ENCODE results near the gene GMFB.

- TF ChIP-seq RAD21 (conservative IDR thresholded peaks at IDR 0.05) (no peak), SMC3 (conservative IDR thresholded peaks at IDR 0.05; ENCODE audit: poor library complexity) (no peak), EZH2 (IDR thresholded peaks at IDR 0.05; ENCODE audit: borderline replicate concordance, insufficient read depth, low read length, poor library complexity, severe bottlenecking) (no peak), POLR2AphosphoS5 (IDR thresholded peaks at IDR 0.05) (no peak), MXI1 (conservative IDR thresholded peaks at IDR 0.05; ENCODE audit: poor library complexity, severe bottlenecking) (no peak), EP300 (conservative IDR thresholded peaks at IDR 0.05; ENCODE audit: poor library complexity, severe bottlenecking) (no peak), TAF1 (IDR thresholded peaks at IDR 0.05; ENCODE audit: low read depth) (no peak)
- TF ChIP-seq, protein P1, sequence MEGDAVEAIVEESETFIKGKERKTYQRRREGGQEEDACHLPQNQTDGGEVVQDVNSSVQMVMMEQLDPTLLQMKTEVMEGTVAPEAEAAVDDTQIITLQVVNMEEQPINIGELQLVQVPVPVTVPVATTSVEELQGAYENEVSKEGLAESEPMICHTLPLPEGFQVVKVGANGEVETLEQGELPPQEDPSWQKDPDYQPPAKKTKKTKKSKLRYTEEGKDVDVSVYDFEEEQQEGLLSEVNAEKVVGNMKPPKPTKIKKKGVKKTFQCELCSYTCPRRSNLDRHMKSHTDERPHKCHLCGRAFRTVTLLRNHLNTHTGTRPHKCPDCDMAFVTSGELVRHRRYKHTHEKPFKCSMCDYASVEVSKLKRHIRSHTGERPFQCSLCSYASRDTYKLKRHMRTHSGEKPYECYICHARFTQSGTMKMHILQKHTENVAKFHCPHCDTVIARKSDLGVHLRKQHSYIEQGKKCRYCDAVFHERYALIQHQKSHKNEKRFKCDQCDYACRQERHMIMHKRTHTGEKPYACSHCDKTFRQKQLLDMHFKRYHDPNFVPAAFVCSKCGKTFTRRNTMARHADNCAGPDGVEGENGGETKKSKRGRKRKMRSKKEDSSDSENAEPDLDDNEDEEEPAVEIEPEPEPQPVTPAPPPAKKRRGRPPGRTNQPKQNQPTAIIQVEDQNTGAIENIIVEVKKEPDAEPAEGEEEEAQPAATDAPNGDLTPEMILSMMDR (IDR thresholded peaks at IDR 0.05; ENCODE audit: poor library complexity, severe bottlenecking), result no peak
- TF ChIP-seq, protein P2, sequence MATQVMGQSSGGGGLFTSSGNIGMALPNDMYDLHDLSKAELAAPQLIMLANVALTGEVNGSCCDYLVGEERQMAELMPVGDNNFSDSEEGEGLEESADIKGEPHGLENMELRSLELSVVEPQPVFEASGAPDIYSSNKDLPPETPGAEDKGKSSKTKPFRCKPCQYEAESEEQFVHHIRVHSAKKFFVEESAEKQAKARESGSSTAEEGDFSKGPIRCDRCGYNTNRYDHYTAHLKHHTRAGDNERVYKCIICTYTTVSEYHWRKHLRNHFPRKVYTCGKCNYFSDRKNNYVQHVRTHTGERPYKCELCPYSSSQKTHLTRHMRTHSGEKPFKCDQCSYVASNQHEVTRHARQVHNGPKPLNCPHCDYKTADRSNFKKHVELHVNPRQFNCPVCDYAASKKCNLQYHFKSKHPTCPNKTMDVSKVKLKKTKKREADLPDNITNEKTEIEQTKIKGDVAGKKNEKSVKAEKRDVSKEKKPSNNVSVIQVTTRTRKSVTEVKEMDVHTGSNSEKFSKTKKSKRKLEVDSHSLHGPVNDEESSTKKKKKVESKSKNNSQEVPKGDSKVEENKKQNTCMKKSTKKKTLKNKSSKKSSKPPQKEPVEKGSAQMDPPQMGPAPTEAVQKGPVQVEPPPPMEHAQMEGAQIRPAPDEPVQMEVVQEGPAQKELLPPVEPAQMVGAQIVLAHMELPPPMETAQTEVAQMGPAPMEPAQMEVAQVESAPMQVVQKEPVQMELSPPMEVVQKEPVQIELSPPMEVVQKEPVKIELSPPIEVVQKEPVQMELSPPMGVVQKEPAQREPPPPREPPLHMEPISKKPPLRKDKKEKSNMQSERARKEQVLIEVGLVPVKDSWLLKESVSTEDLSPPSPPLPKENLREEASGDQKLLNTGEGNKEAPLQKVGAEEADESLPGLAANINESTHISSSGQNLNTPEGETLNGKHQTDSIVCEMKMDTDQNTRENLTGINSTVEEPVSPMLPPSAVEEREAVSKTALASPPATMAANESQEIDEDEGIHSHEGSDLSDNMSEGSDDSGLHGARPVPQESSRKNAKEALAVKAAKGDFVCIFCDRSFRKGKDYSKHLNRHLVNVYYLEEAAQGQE (IDR thresholded peaks at IDR 0.05; ENCODE audit: borderline replicate concordance), result no peak
Observed at GRCh38 chr14:54440476-54440872, 48.3 kb downstream of the GMFB start.

Measured in neural cell (in vitro differentiated cells).